Spinal cord (tissue), 10 donors: ENCODE data around the gene EIF3L. TPM values are rescaled to one million over a fixed set of nuclear protein-coding genes. Genes with fewer than 3 reads are reported as not detected.

Source experiments
- DNase-seq, 6 donors: peaks; one replicate each; pipeline versions ENCODE4 v3.0.0 to v3.0.0-alpha.2; 2013 to 2015; ENCODE audit warnings: low spot score in 6 of 6, low read depth in 4 of 6
- H3K27ac ChIP-seq: one replicate; pipeline ENCODE4 v1.5.1; 2013; ENCODE audit warnings: low read depth, low read length, control low read depth
- H3K27me3 ChIP-seq: one replicate; pipeline ENCODE4 v1.6.1; 2013; ENCODE audit warnings: low read length; ENCODE audit not compliant: control insufficient read depth, insufficient read depth
- H3K36me3 ChIP-seq: one replicate; pipeline ENCODE4 v1.6.1; 2013; ENCODE audit warnings: low read length; ENCODE audit not compliant: control insufficient read depth, insufficient read depth
- H3K4me1 ChIP-seq: one replicate; pipeline ENCODE4 v1.6.1; 2013; ENCODE audit warnings: low read length; ENCODE audit not compliant: control insufficient read depth, insufficient read depth
- H3K4me3 ChIP-seq: one replicate; pipeline ENCODE4 v1.5.1; 2013; ENCODE audit warnings: low read depth, low read length, control low read depth
- H3K9me3 ChIP-seq: one replicate; pipeline ENCODE4 v1.6.1; 2013; ENCODE audit warnings: low read length; ENCODE audit not compliant: control insufficient read depth, insufficient read depth
- WGBS: methylation state at CpG from one replicate; pipeline ENCODE4 v1.1.5; 2013; ENCODE audit warnings: missing lambda C conversion rate; ENCODE audit not compliant: insufficient coverage; 5-methylcytosine and 5-hydroxymethylcytosine counted together
- polyA plus RNA-seq, 2 donors: library from polyadenylated mRNA; unstranded; fragments of 120-200 nt; gene quantifications; one replicate each; pipeline ENCODE4 v1.2.1, GENCODE V29; 2013; ENCODE audit not compliant: insufficient read length in 2 of 2
- total RNA-seq, 2 donors: library from RNA; depleted of rRNA in 1 of 2; stranded (reverse); fragments of 120-200 nt in 1 of 2; fragments of >200 nt in 1 of 2; gene quantifications; one replicate each; pipeline versions ENCODE4 v1.2.3 to v1.2.4, GENCODE V29; 2013 to 2014
- donor health status: healthy.

The EIF3L gene
- total and polyA plus RNA-seq, 4 donors: 347 to 814 (median 612) TPM

DNA sequence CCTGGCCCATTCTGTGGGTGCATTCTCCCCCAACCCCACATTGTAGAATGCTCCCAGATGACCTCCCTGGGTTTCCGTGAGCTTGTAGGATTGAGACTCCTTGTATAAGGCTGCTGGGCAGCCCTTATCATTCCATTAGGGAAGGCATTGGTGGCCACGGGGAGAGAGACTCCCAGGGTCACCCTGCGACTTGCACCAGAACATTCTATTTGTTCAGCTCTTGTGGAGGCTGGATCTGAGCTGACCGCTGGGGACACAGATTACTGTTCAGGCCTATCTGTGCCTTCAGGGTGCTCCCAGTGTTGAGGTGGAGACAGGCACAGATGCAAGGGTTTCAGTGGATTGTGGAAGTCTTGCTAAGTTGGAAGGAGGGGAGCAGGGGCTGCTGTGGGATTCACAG, 74.7 kb downstream of the EIF3L start:
- Histone ChIP-seq H3K27ac (no peak overlapping the region), H3K4me1 (no peaks in the 10 kb centered on the region), H3K27me3 (no peaks in the 10 kb centered on the region), H3K36me3 (peaks cover 92% of the 10 kb centered on the region), H3K9me3 (no peaks in the 10 kb centered on the region), H3K4me3 (no peak overlapping the region)
- 96% methylated on average over 4 of the region's 4 CpGs for WGBS
- no peak for DNase-seq

DNA sequence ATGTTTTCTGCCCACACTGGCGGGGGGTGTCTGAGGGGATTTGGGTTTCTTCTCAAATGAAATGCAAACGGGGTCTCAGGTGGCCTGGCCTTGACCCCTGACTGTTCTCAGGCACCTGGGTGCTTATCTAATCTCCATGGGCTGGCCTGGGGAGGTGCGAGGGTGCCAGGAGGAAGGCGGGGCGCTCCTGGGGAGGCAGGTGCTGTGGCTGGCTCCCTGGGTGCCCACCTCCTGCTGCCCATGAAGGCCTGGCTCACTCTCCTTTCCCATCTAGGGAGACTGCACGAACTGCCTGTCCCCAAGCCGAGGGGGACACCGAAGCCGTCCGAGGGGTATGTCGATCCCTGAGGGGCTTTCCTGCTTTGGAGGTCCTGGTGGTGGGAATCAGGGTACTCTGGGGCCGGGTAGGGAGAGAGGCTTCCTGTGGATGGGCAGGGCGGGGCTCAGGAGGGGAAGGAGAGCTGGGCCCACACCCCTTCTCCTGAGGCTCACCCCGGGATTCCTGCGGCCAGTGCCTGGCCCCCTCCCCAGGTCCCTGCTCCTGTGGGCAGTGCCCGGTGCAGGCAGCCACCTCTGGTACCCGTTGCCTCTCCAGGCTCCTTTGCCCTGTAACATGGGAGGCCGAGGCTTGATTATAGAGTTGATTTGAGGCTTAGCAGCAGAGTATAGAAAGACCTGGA, 75.3 kb downstream of the EIF3L start:
- WGBS: 86% methylated on average over 11 of the region's 18 CpGs
- no peak overlapping the region for H3K4me3 ChIP-seq
- H3K36me3 ChIP-seq: peaks cover 92% of the 10 kb centered on the region
- no peaks in the 10 kb centered on the region for H3K4me1 ChIP-seq
- H3K27ac ChIP-seq: no peak overlapping the region
- no peaks in the 10 kb centered on the region for H3K9me3 ChIP-seq
- no peak for DNase-seq
- H3K27me3 ChIP-seq: no peaks in the 10 kb centered on the region

DNA sequence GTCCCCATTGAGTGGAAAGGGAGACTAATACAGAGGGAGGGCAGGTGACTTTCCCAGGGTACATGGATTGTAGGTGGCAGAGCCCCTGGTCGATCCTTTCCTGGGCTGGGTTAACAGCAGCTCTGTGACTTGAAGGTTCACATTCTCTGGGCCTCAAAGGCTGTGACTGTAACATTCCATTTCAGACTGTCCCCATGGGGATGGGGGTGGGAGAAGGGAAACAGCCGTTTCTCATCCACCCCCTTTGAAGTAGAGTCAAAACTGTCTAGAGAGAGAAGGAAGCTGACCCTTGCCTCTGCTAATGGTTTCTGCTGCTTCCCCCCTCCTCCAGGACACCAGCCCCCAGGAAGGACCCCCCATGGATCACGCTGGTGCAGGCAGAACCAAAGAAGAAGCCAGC, 76.1 kb downstream of the EIF3L start:
- Histone ChIP-seq H3K36me3 (peaks cover 93% of the 10 kb centered on the region), H3K27ac (no peak overlapping the region)
- WGBS: 100% methylated on average over 1 of the region's 3 CpGs

DNA sequence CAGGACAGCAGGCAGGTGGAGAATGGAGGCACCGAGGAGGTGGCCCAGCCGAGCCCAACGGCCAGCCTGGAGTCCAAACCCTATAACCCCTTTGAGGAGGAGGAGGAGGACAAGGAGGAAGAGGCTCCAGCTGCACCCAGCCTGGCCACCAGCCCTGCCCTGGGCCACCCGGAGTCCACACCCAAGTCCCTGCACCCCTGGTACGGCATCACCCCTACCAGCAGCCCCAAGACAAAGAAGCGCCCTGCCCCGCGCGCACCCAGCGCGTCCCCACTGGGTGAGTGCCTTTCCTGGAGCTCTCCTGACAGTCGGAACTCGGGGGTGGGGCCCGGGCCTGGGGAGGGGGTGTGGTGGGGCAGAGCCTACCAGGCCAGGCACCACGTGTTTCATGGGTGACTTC, 76.5 kb downstream of the EIF3L start:
- WGBS: 94% methylated on average over 7 of the region's 15 CpGs
- peaks cover 94% of the 10 kb centered on the region for H3K36me3 ChIP-seq
- H3K27ac ChIP-seq: no peak overlapping the region

More for the DNA sequence above, 76.1 kb downstream of the EIF3L start:
- DNase-seq: no peak
- Histone ChIP-seq H3K27me3 (no peaks in the 10 kb centered on the region), H3K4me1 (no peaks in the 10 kb centered on the region), H3K4me3 (no peak overlapping the region), H3K9me3 (no peaks in the 10 kb centered on the region)

DNA sequence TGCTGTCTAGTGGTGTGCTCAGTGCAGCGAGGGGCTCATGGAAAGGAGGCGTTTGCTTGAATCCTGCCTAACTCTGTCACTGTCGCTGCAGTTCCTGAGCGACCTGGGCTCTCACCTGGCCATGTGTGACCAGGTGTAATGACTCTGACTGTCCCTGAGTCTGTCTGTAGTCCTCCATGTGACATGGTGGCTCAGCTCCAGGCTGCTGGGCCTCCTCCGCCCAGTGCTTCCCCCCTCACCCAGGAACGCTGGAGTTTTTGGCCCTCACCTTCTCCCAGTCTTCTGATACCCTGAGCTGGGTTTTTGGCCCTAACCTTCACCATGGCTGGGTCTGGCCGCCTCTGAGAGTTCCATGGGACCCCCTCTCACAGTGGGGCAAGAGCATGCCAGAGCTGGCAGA, 77.1 kb downstream of the EIF3L start:
- no peak overlapping the region for H3K27ac ChIP-seq
- no peak overlapping the region for H3K4me3 ChIP-seq
- no peaks in the 10 kb centered on the region for H3K27me3 ChIP-seq
- no peak for DNase-seq
- WGBS: 93% methylated on average over 7 of the region's 7 CpGs
- H3K9me3 ChIP-seq: no peaks in the 10 kb centered on the region
- peaks cover 94% of the 10 kb centered on the region for H3K36me3 ChIP-seq
- no peaks in the 10 kb centered on the region for H3K4me1 ChIP-seq

More for the DNA sequence above, 76.5 kb downstream of the EIF3L start:
- DNase-seq: no peak
- no peaks in the 10 kb centered on the region for H3K9me3 ChIP-seq
- no peaks in the 10 kb centered on the region for H3K27me3 ChIP-seq
- H3K4me3 ChIP-seq: no peak overlapping the region
- no peaks in the 10 kb centered on the region for H3K4me1 ChIP-seq

DNA sequence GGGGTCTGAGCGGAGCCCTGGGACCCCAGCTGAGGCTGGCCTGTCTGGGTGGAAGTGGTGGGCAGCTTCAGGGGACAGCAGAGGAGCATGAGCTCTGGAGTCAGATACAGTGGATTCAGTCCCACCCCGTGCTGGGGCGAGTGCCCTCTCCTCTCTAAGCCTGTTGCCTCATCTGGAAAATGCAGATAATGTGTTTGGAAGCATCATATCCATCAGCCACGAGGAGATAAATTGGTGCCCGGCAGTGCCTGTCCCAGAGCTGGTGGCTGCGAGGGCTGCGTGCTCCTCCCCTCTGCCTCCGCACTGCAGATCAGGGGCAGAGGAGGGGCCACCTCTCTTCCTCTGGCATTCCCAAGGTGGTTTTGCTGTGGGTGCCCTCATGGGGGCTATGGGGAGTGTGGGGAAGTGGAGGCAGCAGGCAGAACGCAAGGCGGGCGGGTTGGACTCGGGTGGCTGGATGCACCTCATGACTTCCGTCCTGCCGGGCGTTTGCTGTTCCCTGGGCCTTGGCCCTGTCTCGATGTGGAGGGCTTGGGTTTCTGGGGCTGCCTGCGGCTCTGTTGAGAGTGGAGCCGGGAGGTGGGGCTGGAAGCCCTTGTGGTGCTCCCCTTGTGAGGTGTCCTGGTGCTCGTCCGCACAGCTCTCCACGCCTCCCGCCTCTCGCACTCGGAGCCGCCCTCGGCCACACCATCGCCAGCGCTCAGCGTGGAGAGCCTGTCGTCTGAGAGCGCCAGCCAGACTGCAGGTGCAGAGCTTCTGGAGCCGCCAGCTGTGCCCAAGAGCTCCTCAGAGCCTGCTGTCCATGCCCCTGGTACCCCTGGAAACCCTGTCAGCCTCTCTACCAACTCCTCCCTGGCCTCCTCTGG, 77.8 kb downstream of the EIF3L start:
- no peaks in the 10 kb centered on the region for H3K9me3 ChIP-seq
- no peak overlapping the region for H3K4me3 ChIP-seq
- no peaks in the 10 kb centered on the region for H3K4me1 ChIP-seq
- H3K27ac ChIP-seq: no peak overlapping the region
- no peaks in the 10 kb centered on the region for H3K27me3 ChIP-seq
- DNase-seq: no peak
- H3K36me3 ChIP-seq: peaks cover 94% of the 10 kb centered on the region
- 94% methylated on average over 31 of the region's 32 CpGs for WGBS

DNA sequence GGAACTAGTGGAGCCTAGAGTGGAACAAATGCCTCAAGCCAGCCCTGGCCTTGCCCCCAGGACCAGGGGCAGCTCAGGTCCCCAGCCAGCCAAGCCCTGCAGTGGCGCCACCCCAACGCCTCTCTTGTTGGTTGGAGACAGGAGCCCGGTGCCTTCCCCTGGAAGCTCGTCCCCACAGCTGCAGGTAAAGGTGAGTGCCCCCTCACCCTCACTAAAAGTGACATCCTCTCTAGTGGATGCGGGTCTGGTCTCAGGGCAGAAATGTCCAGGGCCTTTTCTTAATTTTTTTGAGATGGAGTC, 78.4 kb downstream of the EIF3L start:
- Histone ChIP-seq H3K4me3 (no peak overlapping the region), H3K27ac (no peak overlapping the region), H3K27me3 (no peaks in the 10 kb centered on the region), H3K9me3 (no peaks in the 10 kb centered on the region), H3K36me3 (peaks cover 96% of the 10 kb centered on the region), H3K4me1 (no peaks in the 10 kb centered on the region)
- no peak for DNase-seq
- 91% methylated on average over 5 of the region's 5 CpGs for WGBS

DNA sequence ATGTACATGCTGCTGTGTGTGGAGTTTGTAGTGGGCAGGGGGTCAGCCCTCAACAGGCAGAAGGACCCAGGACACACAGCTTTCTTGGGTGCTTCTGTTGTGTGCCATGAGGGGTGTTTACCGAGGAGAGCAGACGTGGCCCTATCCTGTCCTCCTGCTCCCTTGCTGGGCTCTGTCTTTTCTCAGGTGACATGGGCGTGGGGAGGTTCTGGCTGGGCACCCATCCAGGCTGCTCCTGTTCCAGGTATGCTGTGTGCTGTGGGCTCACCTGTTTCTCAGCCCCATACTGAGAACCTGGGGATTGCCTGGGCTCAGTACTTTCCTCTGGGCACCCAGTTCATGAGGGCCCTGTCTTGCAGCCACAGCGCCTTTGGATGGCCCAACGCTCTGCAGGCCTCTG, 80.2 kb downstream of the EIF3L start:
- H3K36me3 ChIP-seq: peaks cover 96% of the 10 kb centered on the region
- peaks cover 15% of the 10 kb centered on the region for H3K4me1 ChIP-seq
- H3K27ac ChIP-seq: no peak overlapping the region
- no peaks in the 10 kb centered on the region for H3K27me3 ChIP-seq
- 96% methylated on average over 5 of the region's 5 CpGs for WGBS
- no peaks in the 10 kb centered on the region for H3K9me3 ChIP-seq
- no peak overlapping the region for H3K4me3 ChIP-seq
- DNase-seq: no peak

DNA sequence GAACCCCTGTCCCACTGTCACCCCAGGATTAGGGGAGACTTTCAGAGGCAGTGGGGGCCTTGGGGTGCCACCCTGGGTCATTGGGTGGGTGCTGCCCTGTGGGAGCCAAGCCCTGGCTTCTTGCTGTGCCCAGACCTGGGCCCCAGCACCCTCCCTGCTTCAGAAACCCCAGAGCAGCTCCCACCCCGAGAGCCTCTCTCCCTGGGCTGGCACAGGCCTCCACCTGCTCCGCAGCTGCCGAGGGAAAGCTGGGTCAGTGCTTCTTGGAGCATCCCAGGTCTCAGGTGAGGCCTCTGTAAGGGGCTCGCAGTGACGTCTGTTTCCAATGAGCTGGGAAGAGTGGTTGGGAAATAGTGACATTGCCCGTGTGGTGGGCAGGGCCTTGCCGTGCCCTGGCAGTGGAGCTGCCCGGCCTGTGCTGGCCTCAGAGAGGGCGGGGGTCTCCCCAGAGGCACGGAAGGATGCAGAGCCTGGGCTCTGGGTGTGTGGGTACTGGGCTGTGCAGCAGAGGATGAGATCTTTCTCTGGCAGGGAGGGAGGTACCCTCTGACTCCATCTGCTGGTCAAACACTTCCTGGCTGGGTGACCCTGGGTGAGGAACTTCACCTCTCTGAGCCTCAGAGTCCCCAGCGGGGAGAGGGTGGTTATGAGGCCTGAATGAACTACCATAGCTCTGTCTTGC, 81.2 kb downstream of the EIF3L start:
- WGBS: 80% methylated on average over 10 of the region's 11 CpGs
- H3K36me3 ChIP-seq: peaks cover 91% of the 10 kb centered on the region
- peaks cover 16% of the 10 kb centered on the region for H3K4me1 ChIP-seq
- H3K27me3 ChIP-seq: no peaks in the 10 kb centered on the region
- DNase-seq: no peak
- H3K9me3 ChIP-seq: no peaks in the 10 kb centered on the region
- no peak overlapping the region for H3K27ac ChIP-seq
- no peak overlapping the region for H3K4me3 ChIP-seq
